ENCODE results near the gene ARAP3. TPM values are rescaled to one million over a fixed set of nuclear protein-coding genes. Genes with fewer than 3 reads are reported as not detected.

ARAP3 gene
- total and polyA plus RNA-seq, 2 donors (not counting 3 experiments of a cell fraction or from before 2014, with no cell fraction given), result 60.6 to 136 TPM

GRCh38 chr5:141683596-141684141 is 1.6 kb upstream of the ARAP3 start:
- no peaks in the 10 kb centered on the region for H3K9me1 ChIP-seq (replicated peaks; ENCODE audit: control insufficient read depth, extremely low read depth, insufficient read depth, low read length)
- peak; percentile 82 for FAIRE-seq
- peak overlapping the region; percentile 14 for H3K9ac ChIP-seq (replicated peaks; ENCODE audit: extremely low read depth, insufficient read depth, low read length)
- ChIA-PET CTCF (interaction anchor here (0.8 to 3.9 kb wide), 10 partner anchors 9 to 277 kb away, joined by 3 to 26 read pairs (median 6); partner anchors contain the start of gene PCDH1), POLR2A (interaction anchor here (0.7 to 1.1 kb wide), 2 partner anchors 9 to 278 kb away, joined by 3 to 4 read pairs; no protein-coding TSS in a partner anchor)
- intact Hi-C loops (cut with micrococcal nuclease) (loop anchor here (5.0 kb wide), 1 partner anchor 329 kb away; the partner anchor contains the start of gene GNPDA1), dilution Hi-C loops (cut with MboI; ENCODE audit: extremely low pct_ligation_motif_present, low sequenced_read_pairs) (no loop called here)
- peaks cover 52% of the 10 kb centered on the region for H3K4me1 ChIP-seq (ENCODE audit: control insufficient read depth, extremely low read depth, insufficient read depth, low read length)
- no peaks in the 10 kb centered on the region for H3K27me3 ChIP-seq (ENCODE audit: control insufficient read depth in 2 of 2, insufficient read depth in 2 of 2, low read length in 2 of 2)
- no peaks in the 10 kb centered on the region for H4K20me1 ChIP-seq (replicated peaks; ENCODE audit: control insufficient read depth, extremely low read depth, insufficient read depth, low read length)
- TF ChIP-seq MAX (IDR thresholded peaks at IDR 0.05; ENCODE audit: insufficient read depth, insufficient read length) (no peak), MYC (IDR thresholded peaks at IDR 0.05; ENCODE audit: low read depth, low read length) (no peak), JUN (IDR thresholded peaks at IDR 0.05; ENCODE audit: borderline replicate concordance, insufficient read depth, insufficient read length, low read depth) (no peak), GATA2 (IDR thresholded peaks at IDR 0.05; ENCODE audit: insufficient read depth, insufficient read length, low read depth, low read length) (no peak), FOS (IDR thresholded peaks at IDR 0.05; ENCODE audit: borderline replicate concordance, insufficient read depth, low read length) (no peak), EZH2 (IDR thresholded peaks at IDR 0.05; ENCODE audit: borderline replicate concordance, low read depth, low read length, severe bottlenecking) (no peak), POLR2A (IDR thresholded peaks at IDR 0.05; ENCODE audit: low read depth, low read length) (no peak), CTCF (IDR thresholded peaks at IDR 0.05; ENCODE audit: extremely low read depth in 1 of 2, insufficient read depth in 1 of 2, low read depth in 1 of 2, low read length in 2 of 2) (no peak), POLR2AphosphoS5 (IDR thresholded peaks at IDR 0.05; ENCODE audit: insufficient read depth, low read depth, low read length) (no peak)
- peak; percentile 31 for DNase-seq (ENCODE audit: low read depth, low spot score)
- H3K36me3 ChIP-seq (ENCODE audit: control insufficient read depth in 2 of 2, extremely low read depth in 1 of 2, insufficient read depth in 2 of 2, low read length in 2 of 2), result no peaks in the 10 kb centered on the region
- H3K27ac ChIP-seq (ENCODE audit: insufficient read depth, low read depth, low read length), result peak overlapping the region; percentile 100
- no peak overlapping the region for H3K4me3 ChIP-seq (replicated peaks in 1 of 3; ENCODE audit: insufficient read depth in 1 of 3, low read depth in 1 of 3, low read length in 3 of 3)
- peak overlapping the region; percentile 11 for H2AFZ ChIP-seq (ENCODE audit: low read depth, low read length)
- BruUV-seq (replicated peaks), result no TSS peak
- H3K79me2 ChIP-seq (ENCODE audit: control insufficient read depth, insufficient read depth, low read length), result peaks cover 19% of the 10 kb centered on the region
- H3K4me2 ChIP-seq (ENCODE audit: insufficient read depth, low read length), result peak overlapping the region; percentile 9
- H3K9me3 ChIP-seq (replicated peaks; ENCODE audit: control insufficient read depth, insufficient read depth, low read length), result no peaks in the 10 kb centered on the region

All from endothelial cell of umbilical vein (primary cell).